Measurements from ENCODE around the gene GNB4.
A peak's percentile ranks its signal among the peaks of the same experiment; 100 is the strongest.

Gene GNB4

GRCh38 chr3:179375091-179375999 is 75.9 kb downstream of the GNB4 start:
- no peak for DNase-seq (ENCODE audit: low read depth)
- H3K4me3 ChIP-seq (ENCODE audit: low read depth, low read length): no peak overlapping the region
- TF ChIP-seq CTCF (conservative IDR thresholded peaks at IDR 0.05; ENCODE audit: low read depth, low read length): no peak

DNA sequence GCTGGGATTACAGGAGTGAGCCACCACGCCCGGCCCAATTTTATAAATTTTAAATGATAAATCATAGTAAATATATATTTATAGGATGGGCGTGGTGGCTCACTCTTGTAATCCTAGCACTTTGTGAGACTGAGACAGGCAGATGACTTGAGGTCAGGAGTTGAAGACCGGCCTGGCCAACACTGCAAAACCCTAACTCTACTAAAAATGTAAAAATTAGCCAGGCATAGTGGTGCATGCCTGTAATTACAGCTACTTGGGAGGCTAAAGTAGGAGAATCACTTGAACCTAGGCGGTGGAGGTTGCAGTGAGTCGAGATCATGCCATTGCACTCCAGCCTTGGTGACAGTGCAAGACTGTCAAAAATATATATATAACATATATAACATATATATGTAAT is 77.3 kb downstream of the GNB4 start:
- no peak for DNase-seq (ENCODE audit: low read depth)
- peak; percentile 23 for TF ChIP-seq CTCF (conservative IDR thresholded peaks at IDR 0.05; ENCODE audit: low read depth, low read length)
- H3K4me3 ChIP-seq (ENCODE audit: low read depth, low read length): no peak overlapping the region

GRCh38 chr3:179369621-179370020 is 81.6 kb downstream of the GNB4 start:
- DNase-seq (ENCODE audit: low read depth): no peak
- H3K4me3 ChIP-seq (ENCODE audit: low read depth, low read length): no peak overlapping the region
- no peak for TF ChIP-seq CTCF (conservative IDR thresholded peaks at IDR 0.05; ENCODE audit: low read depth, low read length)

- no peak for DNase-seq (ENCODE audit: low read depth)
- no peak overlapping the region for H3K4me3 ChIP-seq (ENCODE audit: low read depth, low read length)
- TF ChIP-seq CTCF (conservative IDR thresholded peaks at IDR 0.05; ENCODE audit: low read depth, low read length): no peak
Observed at GRCh38 chr3:179363332-179363731, 87.9 kb downstream of the GNB4 start.

- DNase-seq (ENCODE audit: low read depth): no peak
- H3K4me3 ChIP-seq (ENCODE audit: low read depth, low read length): no peak overlapping the region
- no peak for TF ChIP-seq CTCF (conservative IDR thresholded peaks at IDR 0.05; ENCODE audit: low read depth, low read length)
Observed at GRCh38 chr3:179355996-179356395, 95.3 kb downstream of the GNB4 start.

- H3K4me3 ChIP-seq (ENCODE audit: low read depth, low read length): peak overlapping the region; percentile 95
- TF ChIP-seq CTCF (conservative IDR thresholded peaks at IDR 0.05; ENCODE audit: low read depth, low read length): no peak
- DNase-seq (ENCODE audit: low read depth): no peak
Observed at GRCh38 chr3:179348325-179349013, 102.8 kb downstream of the GNB4 start.

Measured in choroid plexus epithelial cell (primary cell).